HEK293T (cell line): ENCODE results near the gene RNU4-1.

Experiments used
- CTCF ChIA-PET: fragments of 350-600 bp; formaldehyde crosslinking; extraction: SDS; loops from one replicate; lab custom pipeline; 2021; ENCODE audit warnings: antibody characterized with exemption, inconsistent platforms; lab: Yijun Ruan, JAX
- POLR2A ChIA-PET: fragments of 350-600 bp; formaldehyde crosslinking; extraction: SDS; loops from one replicate; lab custom pipeline; 2020; ENCODE audit warnings: antibody characterized with exemption, inconsistent platforms; lab: Yijun Ruan, JAX
- DNase-seq: peaks from one replicate; pipeline ENCODE4 v3.0.0; 2012; ENCODE audit warnings: mixed read lengths; ENCODE audit errors: extremely low spot score
- ARNT ChIP-seq: fragments of 450-650 bp; IDR thresholded peaks from 2 replicates; pipeline ENCODE4 v1.6.1; 2017; ENCODE audit warnings: mild to moderate bottlenecking
- BHLHE40 ChIP-seq: fragments of 450-650 bp; IDR thresholded peaks from 2 replicates; pipeline ENCODE4 v1.6.1; 2016; ENCODE audit warnings: mild to moderate bottlenecking, moderate library complexity, borderline replicate concordance
- CTBP1 ChIP-seq: fragments of 450-650 bp; IDR thresholded peaks from 2 replicates; pipeline ENCODE4 v1.6.1; 2016; ENCODE audit warnings: borderline replicate concordance
- ELF4 ChIP-seq: fragments of 450-650 bp; IDR thresholded peaks from 2 replicates; pipeline ENCODE4 v1.6.1; 2017; ENCODE audit warnings: antibody characterized with exemption
- FOXA1 ChIP-seq: fragments of 450-650 bp; IDR thresholded peaks from 2 replicates; pipeline ENCODE4 v1.6.1; 2016; ENCODE audit warnings: mild to moderate bottlenecking
- FOXK2 ChIP-seq: fragments of 450-650 bp; IDR thresholded peaks from 2 replicates; pipeline ENCODE4 v1.6.1; 2016; ENCODE audit warnings: mild to moderate bottlenecking
- FOXM1 ChIP-seq: fragments of 450-650 bp; IDR thresholded peaks from 2 replicates; pipeline ENCODE4 v1.6.1; 2017; ENCODE audit warnings: mild to moderate bottlenecking, borderline replicate concordance
- HDGF ChIP-seq: fragments of 450-650 bp; IDR thresholded peaks from 2 replicates; pipeline ENCODE4 v1.6.1; 2017; ENCODE audit warnings: antibody characterized with exemption, borderline replicate concordance
- L3MBTL2 ChIP-seq: fragments of 450-650 bp; conservative IDR thresholded peaks from 2 replicates; pipeline ENCODE4 v1.6.1; 2016; ENCODE audit warnings: mild to moderate bottlenecking
- LEF1 ChIP-seq: fragments of 450-650 bp; IDR thresholded peaks from 2 replicates; pipeline ENCODE4 v1.6.1; 2017; ENCODE audit warnings: mild to moderate bottlenecking, borderline replicate concordance
- NFRKB ChIP-seq: fragments of 450-650 bp; IDR thresholded peaks from 2 replicates; pipeline ENCODE4 v1.6.1; 2016; ENCODE audit warnings: mild to moderate bottlenecking, moderate library complexity
- PKNOX1 ChIP-seq: fragments of 450-650 bp; IDR thresholded peaks from 2 replicates; pipeline ENCODE4 v1.6.1; 2016
- SP1 ChIP-seq: fragments of 450-650 bp; IDR thresholded peaks from 2 replicates; pipeline ENCODE4 v1.6.1; 2017
- SUZ12 ChIP-seq: fragments of 450-650 bp; IDR thresholded peaks from 2 replicates; pipeline ENCODE4 v1.6.1; 2016; ENCODE audit warnings: mild to moderate bottlenecking
- TARDBP ChIP-seq: fragments of 450-650 bp; IDR thresholded peaks from 2 replicates; pipeline ENCODE4 v1.6.1; 2016
- ZNF384 ChIP-seq: fragments of 450-650 bp; IDR thresholded peaks from 2 replicates; pipeline ENCODE4 v1.6.1; 2016

The RNU4-1 gene

GRCh38 chr12:120332523-120332922, 39.5 kb upstream of the RNU4-1 start:
- TF ChIP-seq LEF1: no peak
- TF ChIP-seq BHLHE40: no peak
- TF ChIP-seq HDGF: no peak
- no peak for TF ChIP-seq PKNOX1
- TF ChIP-seq ZNF384: no peak
- TF ChIP-seq CTBP1: no peak
- TF ChIP-seq FOXK2: no peak
- CTCF ChIA-PET: no interaction called here
- POLR2A ChIA-PET: interaction anchor here (1.5 kb wide), 1 partner anchor 15 kb away, joined by 5 read pairs; no protein-coding TSS in a partner anchor
- DNase-seq: no peak

DNA sequence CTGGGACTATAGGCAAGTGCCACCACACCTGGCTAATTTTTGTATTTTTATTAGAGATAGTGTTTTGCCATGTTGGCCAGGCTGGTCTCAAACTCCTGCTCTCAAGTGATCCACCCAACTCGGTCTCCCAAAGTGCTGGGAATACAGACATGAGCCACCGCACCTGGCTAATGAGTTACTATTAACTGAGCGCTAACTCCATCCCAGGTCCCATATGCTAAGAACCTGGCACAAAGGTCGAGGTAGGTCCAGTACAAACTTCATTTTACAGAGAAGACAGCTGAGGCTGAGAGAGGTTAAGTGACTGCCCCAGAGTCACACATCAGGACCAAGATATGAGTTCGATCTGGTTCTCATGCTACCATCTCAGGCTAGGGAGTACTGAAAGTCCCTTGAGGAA, 39.0 kb upstream of the RNU4-1 start:
- POLR2A ChIA-PET: interaction anchor here (1.2 to 1.5 kb wide), 2 partner anchors 15 to 41 kb away, joined by 3 to 5 read pairs; partner anchors contain the start of gene RNU4-2
- no peak for DNase-seq
- TF ChIP-seq ZNF384 (no peak), ELF4 (no peak), SUZ12 (no peak), TARDBP (no peak), HDGF (no peak), LEF1 (no peak), L3MBTL2 (no peak), BHLHE40 (no peak), SP1 (no peak), ARNT (no peak), PKNOX1 (no peak), NFRKB (no peak), FOXA1 (no peak), CTBP1 (no peak), FOXM1 (no peak)
- CTCF ChIA-PET: interaction anchor here (0.5 kb wide), 1 partner anchor 117 kb away, joined by 3 read pairs; no protein-coding TSS in a partner anchor

DNA sequence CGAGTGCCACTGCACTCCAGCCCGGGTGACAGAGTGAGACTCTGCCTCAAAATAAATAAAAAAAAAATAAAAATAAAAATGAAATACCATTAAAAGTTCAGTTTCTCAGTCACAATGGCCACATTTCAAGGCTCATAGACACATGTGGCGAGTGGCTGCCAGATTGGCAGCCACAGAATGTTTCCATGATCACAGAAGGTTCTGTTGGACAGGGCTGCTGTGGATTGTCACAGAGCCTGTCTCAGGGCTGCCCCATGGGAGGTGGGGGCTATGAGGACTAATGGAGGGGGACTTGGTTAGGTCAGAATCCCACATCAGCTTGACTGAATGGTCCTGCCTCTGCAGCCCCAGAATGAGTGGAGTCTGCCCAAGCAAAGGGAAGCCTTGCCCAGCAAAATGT, 38.4 kb upstream of the RNU4-1 start:
- ChIA-PET POLR2A (interaction anchor here (1.2 to 1.5 kb wide), 2 partner anchors 14 to 40 kb away, joined by 3 to 5 read pairs; partner anchors contain the start of gene RNU4-2), CTCF (no interaction called here)
- no peak for TF ChIP-seq L3MBTL2
- no peak for TF ChIP-seq SUZ12
- TF ChIP-seq TARDBP: no peak
- no peak for TF ChIP-seq ELF4
- TF ChIP-seq SP1: no peak
- no peak for TF ChIP-seq HDGF
- no peak for TF ChIP-seq CTBP1
- no peak for TF ChIP-seq LEF1
- no peak for TF ChIP-seq ZNF384
- TF ChIP-seq FOXK2: no peak
- TF ChIP-seq NFRKB: no peak
- DNase-seq: no peak

GRCh38 chr12:120328228-120328627, 35.2 kb upstream of the RNU4-1 start:
- CTCF ChIA-PET: no interaction called here
- no peak for TF ChIP-seq L3MBTL2
- TF ChIP-seq BHLHE40: no peak
- no peak for TF ChIP-seq TARDBP
- TF ChIP-seq SUZ12: no peak
- no peak for TF ChIP-seq FOXK2
- no peak for TF ChIP-seq ARNT
- TF ChIP-seq LEF1: no peak
- TF ChIP-seq HDGF: no peak
- no peak for TF ChIP-seq PKNOX1
- DNase-seq: no peak
- POLR2A ChIA-PET: no interaction called here

GRCh38 chr12:120327593-120327992, 34.6 kb upstream of the RNU4-1 start, which contains the start of gene PLA2G1B:
Gene PLA2G1B (minus strand): TSS chr12:120327779. CDS start chr12:120327753, 26 bp downstream.
- CTCF ChIA-PET: interaction anchor here (0.9 kb wide), 2 partner anchors 30 to 322 kb away, joined by 3 read pairs; no protein-coding TSS in a partner anchor
- POLR2A ChIA-PET: interaction anchor here (1.1 to 2.3 kb wide), 2 partner anchors 36 to 254 kb away, joined by 3 to 9 read pairs; partner anchors contain the start of genes POP5 and RNU4-2
- DNase-seq: no peak
- TF ChIP-seq SP1: no peak
- no peak for TF ChIP-seq NFRKB
- TF ChIP-seq TARDBP: no peak
- no peak for TF ChIP-seq ELF4
- no peak for TF ChIP-seq SUZ12
- no peak for TF ChIP-seq HDGF
- no peak for TF ChIP-seq FOXM1
- TF ChIP-seq LEF1: no peak
- TF ChIP-seq ZNF384: no peak
- TF ChIP-seq PKNOX1: no peak
- TF ChIP-seq ARNT: no peak
- no peak for TF ChIP-seq FOXK2
- no peak for TF ChIP-seq CTBP1
- TF ChIP-seq L3MBTL2: no peak
